GM21717 (cell line): Measurements from ENCODE around the gene FHIT.
"Not testable (repeated sequence)": the region's sequence is repeated elsewhere in the genome, so short reads cannot be mapped to it uniquely, and the experiment has no call there.

Source experiments
- ATAC-seq: cut with Tn5 transposase; IDR thresholded peaks from one replicate; pipeline ENCODE4 v1.9.1; 2021; ENCODE audit warnings: mild to moderate bottlenecking, moderate library complexity; ENCODE audit not compliant: unreplicated experiment

The FHIT gene

DNA sequence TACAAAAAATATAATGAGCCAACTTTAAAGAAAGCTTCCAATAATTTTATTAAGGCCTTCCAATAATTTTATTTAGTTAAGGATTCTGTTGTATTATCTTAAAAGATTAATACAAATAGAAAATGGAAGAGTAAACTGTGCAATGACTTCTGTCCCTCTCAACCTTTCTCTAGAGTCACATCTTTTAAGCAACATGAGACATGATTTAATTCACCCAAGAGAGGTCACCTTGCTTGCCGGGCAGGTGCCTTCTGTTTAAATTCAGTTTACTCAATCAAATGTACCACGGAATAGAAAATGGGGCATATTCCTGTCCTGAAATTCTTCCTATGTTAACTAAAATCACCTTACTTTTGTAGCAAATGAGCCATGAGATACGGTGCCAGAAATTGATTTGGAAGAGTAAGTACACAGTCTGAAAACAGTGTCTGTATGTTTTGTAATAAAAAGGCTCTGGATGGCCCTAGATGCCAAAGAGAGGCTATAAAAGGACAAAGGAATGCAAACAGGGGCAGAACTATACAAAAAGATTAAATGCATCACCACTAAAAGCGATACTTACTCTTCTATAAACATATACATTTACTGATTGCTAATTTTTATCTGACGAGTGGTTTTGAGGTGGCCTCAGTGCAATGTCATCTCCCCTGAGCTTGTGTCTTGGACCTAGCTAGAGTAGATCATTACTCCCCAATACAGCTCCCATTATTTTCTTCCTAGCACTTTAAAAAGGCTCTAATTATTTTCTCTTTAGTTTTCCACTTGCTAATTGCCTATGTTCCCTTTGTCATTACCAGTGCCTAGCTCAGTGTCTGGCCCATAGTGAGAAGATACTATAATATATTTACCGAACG, 134.0 kb downstream of the FHIT start:
- ATAC-seq, result no peak

- no peak for ATAC-seq
These were observed 136.8 kb downstream of the FHIT start for GRCh38 chr3:61114316-61114953.

DNA sequence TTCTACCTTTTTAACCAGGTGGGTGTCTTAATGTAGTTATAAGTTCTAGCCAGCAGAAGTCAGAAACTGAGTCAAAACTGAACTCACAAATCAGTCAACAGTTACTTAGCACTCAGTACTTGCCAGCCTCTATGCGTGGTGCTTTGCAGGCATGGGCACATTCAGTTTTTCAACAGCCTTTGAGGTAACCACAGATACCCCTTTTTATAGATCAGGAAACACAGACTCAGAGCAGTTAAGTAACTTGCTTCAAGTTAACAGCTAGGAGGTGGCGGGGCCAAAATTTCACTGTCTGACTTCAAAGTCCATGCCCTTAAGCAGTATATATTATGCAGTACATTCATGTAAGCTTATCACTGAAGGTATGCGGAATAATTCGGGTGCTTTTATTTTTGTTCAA, 139.4 kb downstream of the FHIT start:
- ATAC-seq, result no peak

- ATAC-seq, result no peak
These were observed 140.7 kb downstream of the FHIT start for GRCh38 chr3:61110576-61110975.

DNA sequence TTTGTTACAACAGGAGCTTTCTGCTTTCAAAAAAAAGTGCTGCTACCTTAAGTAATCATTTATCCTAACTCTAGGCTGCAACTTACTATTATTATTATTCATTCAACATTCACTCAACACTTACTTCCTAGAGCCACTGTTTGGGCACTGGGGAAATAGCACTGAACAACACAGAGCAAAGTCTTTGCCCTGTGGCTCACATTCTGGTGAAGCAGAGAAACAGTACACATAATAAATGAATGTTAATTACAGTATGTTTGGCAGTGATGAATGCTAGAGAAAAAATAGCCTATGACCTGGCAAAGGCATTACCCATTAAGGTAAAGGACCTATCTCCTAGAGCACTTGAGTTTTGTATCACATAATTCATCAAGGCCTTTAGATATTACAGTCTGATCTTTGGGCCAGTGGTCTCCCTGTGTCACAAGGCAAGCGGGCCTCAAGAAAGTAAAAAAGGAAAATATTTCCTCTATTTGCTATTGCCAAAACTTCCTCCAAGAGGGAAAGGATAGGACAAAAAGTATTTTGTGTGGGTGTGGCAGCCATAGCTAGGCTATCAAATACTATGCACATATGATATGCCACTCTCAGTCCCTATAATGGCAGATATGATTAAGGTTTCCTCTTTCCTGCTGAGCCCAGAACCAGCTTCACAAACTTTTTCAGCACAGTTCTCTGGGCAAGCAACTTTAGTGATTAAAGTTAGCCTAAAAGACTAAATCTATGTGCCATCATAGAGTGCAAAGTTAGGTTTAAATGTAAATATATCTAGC, 142.8 kb downstream of the FHIT start:
- ATAC-seq, result no peak

- ATAC-seq, result no peak
These were observed 156.6 kb downstream of the FHIT start for GRCh38 chr3:61094608-61095007.

DNA sequence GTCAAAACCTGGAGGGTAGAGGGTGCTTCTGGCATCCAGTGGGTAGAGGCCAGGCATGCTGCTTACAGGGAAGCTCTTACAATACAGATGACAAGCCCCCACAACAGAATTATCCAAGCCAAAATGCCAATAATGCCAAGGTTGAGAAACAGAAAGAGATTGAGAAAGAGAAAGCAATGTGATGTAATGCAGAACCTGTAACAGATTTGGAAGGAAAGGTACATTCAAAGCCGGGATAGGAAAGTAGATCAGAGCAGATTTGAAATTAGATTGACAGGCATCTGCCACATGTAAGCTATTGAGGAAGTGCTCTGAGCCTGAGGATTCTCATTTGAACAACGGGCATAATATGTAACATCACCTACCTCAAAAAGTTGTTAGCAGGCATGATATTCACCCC, 157.9 kb downstream of the FHIT start:
- no peak for ATAC-seq

DNA sequence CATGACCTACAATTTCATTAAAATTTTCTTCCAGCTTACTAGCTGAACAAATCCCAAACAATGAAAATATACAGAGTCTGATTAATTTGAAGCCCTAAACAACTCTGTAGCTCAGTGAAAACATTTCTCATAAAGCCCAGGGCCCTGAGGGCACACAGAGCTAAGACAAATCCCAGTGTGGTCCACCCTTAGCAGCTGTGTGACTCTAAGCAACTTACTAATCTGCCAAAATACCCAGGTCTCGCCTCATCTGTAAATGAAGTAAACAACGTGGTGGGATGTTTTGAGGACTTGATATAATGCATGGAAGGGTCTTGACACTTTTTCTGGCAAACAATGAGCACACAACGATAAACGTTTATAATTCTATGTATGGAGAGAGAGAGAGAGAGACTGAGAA, 158.4 kb downstream of the FHIT start:
- no peak for ATAC-seq

GRCh38 chr3:61090389-61091169, 160.7 kb downstream of the FHIT start:
- ATAC-seq, result no peak

GRCh38 chr3:61087465-61087864, 163.8 kb downstream of the FHIT start:
- ATAC-seq, result no peak

GRCh38 chr3:61081554-61081953, 169.7 kb downstream of the FHIT start:
- no peak for ATAC-seq

- no peak for ATAC-seq
These were observed 170.4 kb downstream of the FHIT start for GRCh38 chr3:61080737-61081445.

DNA sequence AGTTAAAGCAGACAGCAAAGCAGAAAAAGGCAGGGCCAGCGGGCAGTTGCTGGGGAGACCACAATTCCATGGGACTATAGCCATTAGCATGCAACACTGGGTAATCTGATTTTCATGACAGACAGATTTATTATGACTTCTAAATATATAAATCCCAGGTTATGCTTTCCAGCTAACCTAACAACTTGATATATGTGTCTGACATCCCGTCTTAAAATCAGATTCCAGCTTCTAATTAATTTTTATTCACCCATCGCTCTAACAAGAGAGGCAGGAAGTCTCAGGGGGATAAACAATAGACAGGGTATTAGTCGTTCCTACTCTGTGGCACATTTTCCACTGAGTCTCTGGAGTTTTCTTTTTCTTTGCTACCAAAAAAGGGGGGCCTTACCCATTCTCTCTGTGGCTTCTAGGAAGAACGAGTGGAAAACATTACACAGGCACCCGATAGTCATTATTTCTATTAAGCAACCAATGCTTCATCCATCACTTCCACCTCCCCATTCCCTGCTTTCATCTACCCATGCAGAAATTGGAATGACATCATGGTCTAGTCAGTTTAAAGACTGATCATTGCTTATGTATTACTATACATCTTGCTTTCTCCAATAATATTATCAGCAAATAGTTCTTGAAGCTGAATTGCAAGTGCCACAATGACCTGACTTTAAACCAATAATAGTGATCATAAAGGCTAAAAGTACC, 173.1 kb downstream of the FHIT start:
- ATAC-seq, result no peak

- no peak for ATAC-seq
These were observed 173.7 kb downstream of the FHIT start for GRCh38 chr3:61077551-61077950.

- no peak for ATAC-seq
These were observed 176.5 kb downstream of the FHIT start for GRCh38 chr3:61074783-61075182.

DNA sequence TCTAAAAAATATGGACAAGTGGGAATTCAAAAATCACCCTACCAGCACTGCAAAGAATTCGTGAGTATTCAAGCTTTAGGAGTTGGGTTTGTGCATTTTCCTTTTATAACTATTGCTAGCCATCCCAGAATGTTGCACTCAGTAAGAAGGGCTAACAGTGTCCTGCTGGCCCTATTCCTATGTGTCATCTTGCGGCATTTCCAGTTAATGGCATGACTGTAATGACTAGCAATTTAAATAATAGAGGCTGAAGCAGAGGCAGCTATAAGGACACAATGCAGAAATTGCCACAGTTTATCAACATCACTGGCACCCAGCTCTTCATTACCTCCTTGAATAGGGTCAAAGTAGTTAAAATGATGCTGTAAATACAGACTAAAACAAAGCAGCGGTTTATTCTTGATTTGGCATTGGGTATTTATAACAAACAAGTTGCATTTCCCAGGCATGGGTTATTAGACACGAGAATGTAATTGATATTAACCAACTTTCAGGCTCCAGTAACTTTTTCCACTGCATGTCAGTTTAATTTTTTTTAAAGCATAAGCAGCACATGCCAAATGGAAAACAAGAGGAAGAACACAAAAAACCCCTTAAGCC, 177.6 kb downstream of the FHIT start:
- no peak for ATAC-seq

DNA sequence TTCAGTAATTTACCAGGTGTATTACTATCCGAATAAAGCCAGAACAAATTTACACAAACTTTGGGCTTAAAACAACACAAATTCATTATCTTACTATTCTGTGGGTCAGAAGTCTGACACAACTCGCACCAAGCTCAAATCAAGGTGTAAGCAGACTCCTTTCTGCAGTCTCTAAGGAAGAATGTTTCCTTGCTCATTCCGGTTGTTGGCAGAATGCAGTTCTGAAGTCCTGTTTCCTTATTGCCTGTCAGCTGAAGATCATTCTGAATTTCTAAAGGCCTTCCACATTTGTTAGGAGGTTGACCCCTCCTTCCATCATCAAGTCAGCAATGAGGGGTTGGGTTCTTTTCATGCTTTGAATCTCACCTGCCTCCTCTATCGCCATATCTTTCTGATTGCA, 183.2 kb downstream of the FHIT start:
- ATAC-seq, result no peak

DNA sequence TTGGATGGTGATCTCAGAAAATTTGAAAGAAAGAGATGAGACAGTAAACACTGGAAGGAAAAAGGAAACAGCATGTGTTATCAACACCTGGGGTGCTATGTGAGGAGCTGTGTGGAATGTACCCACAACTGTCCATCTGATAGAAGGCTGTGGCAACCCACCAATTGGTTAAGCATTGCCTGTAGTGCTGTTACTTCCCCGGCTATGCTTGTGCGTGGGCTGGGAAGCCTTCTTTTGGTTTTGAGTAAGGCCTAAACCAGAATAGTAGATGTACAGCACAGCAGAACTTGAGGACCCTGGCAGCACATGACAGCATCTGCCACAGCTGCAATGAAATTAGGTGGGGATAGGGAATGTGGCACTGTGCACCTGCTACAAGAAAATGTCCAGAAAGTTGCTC, 184.5 kb downstream of the FHIT start:
- no peak for ATAC-seq

GRCh38 chr3:61066222-61066621, 185.0 kb downstream of the FHIT start:
- ATAC-seq, result not testable (repeated sequence)
